ENCODE results near the gene EEA1.

DNA sequence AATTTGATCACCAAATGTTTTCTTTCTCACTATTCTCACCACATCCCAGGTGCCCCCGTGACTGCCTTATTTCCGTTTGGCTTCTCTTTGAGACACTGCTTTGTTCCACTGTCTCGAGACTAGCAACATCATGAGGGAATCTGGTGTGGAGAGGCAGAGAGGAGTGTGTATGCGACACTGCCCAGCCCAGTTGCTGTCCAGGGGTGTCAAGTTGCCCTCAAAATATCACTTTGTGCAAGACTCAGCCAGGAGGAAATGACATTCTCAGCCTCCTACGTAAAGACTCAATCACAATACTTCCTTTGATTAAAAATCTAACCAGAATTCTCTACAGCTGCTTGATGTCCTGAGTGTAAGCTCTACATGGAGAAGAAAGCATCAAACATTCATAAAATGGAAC lies 48.2 kb upstream of the EEA1 start:
- TF ChIP-seq, protein P1, sequence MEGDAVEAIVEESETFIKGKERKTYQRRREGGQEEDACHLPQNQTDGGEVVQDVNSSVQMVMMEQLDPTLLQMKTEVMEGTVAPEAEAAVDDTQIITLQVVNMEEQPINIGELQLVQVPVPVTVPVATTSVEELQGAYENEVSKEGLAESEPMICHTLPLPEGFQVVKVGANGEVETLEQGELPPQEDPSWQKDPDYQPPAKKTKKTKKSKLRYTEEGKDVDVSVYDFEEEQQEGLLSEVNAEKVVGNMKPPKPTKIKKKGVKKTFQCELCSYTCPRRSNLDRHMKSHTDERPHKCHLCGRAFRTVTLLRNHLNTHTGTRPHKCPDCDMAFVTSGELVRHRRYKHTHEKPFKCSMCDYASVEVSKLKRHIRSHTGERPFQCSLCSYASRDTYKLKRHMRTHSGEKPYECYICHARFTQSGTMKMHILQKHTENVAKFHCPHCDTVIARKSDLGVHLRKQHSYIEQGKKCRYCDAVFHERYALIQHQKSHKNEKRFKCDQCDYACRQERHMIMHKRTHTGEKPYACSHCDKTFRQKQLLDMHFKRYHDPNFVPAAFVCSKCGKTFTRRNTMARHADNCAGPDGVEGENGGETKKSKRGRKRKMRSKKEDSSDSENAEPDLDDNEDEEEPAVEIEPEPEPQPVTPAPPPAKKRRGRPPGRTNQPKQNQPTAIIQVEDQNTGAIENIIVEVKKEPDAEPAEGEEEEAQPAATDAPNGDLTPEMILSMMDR (tag by site-specific recombination; IDR thresholded peaks at IDR 0.05): no peak
- TF ChIP-seq, protein P2, sequence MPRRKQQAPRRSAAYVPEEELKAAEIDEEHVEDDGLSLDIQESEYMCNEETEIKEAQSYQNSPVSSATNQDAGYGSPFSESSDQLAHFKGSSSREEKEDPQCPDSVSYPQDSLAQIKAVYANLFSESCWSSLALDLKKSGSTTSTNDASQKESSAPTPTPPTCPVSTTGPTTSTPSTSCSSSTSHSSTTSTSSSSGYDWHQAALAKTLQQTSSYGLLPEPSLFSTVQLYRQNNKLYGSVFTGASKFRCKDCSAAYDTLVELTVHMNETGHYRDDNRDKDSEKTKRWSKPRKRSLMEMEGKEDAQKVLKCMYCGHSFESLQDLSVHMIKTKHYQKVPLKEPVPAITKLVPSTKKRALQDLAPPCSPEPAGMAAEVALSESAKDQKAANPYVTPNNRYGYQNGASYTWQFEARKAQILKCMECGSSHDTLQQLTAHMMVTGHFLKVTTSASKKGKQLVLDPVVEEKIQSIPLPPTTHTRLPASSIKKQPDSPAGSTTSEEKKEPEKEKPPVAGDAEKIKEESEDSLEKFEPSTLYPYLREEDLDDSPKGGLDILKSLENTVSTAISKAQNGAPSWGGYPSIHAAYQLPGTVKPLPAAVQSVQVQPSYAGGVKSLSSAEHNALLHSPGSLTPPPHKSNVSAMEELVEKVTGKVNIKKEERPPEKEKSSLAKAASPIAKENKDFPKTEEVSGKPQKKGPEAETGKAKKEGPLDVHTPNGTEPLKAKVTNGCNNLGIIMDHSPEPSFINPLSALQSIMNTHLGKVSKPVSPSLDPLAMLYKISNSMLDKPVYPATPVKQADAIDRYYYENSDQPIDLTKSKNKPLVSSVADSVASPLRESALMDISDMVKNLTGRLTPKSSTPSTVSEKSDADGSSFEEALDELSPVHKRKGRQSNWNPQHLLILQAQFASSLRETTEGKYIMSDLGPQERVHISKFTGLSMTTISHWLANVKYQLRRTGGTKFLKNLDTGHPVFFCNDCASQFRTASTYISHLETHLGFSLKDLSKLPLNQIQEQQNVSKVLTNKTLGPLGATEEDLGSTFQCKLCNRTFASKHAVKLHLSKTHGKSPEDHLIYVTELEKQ (tag by site-specific recombination; IDR thresholded peaks at IDR 0.05; ENCODE audit: borderline replicate concordance): no peak
- no peak for TF ChIP-seq ZNF660 (tag by site-specific recombination; IDR thresholded peaks at IDR 0.05)

All from HEK293 (cell line).